ENCODE results near the gene MTUS2. TPM values are rescaled to one million over a fixed set of nuclear protein-coding genes. Genes with fewer than 3 reads are reported as not detected.

MTUS2 gene
- total RNA-seq, 1 donor from 2014 or later, result not detected

GRCh38 chr13:29038700-29039099 lies 218.6 kb downstream of the MTUS2 start:
- DNase-seq, result no peak

GRCh38 chr13:29039212-29039611 lies 219.1 kb downstream of the MTUS2 start:
- no peak for DNase-seq

- DNase-seq, result no peak
These were observed 226.4 kb downstream of the MTUS2 start for GRCh38 chr13:29046588-29046987.

- no peak for DNase-seq
These were observed 229.4 kb downstream of the MTUS2 start for GRCh38 chr13:29049524-29049923.

GRCh38 chr13:29050719-29051118 lies 230.6 kb downstream of the MTUS2 start:
- no peak for DNase-seq

- no peak for DNase-seq
These were observed 239.7 kb downstream of the MTUS2 start for GRCh38 chr13:29059800-29060199.

GRCh38 chr13:29065142-29065541 lies 245.0 kb downstream of the MTUS2 start:
- no peak for DNase-seq

GRCh38 chr13:29067306-29067945 lies 247.3 kb downstream of the MTUS2 start:
- DNase-seq, result no peak

- no peak for DNase-seq
These were observed 253.6 kb downstream of the MTUS2 start for GRCh38 chr13:29073755-29074154.

GRCh38 chr13:29077051-29077813 lies 257.1 kb downstream of the MTUS2 start:
- no peak for DNase-seq

GRCh38 chr13:29081036-29081435 lies 260.9 kb downstream of the MTUS2 start:
- DNase-seq, result no peak

- DNase-seq, result no peak
These were observed 261.7 kb downstream of the MTUS2 start for GRCh38 chr13:29081697-29082440.

- DNase-seq, result no peak
These were observed 279.8 kb downstream of the MTUS2 start for GRCh38 chr13:29099781-29100406.

GRCh38 chr13:29100758-29101157 lies 280.6 kb downstream of the MTUS2 start:
- DNase-seq, result no peak

- DNase-seq, result no peak
These were observed 281.3 kb downstream of the MTUS2 start for GRCh38 chr13:29101409-29101808.

- no peak for DNase-seq
These were observed 281.8 kb downstream of the MTUS2 start for GRCh38 chr13:29101905-29102304.

GRCh38 chr13:29103065-29103800 lies 283.1 kb downstream of the MTUS2 start:
- DNase-seq, result no peak

GRCh38 chr13:29104461-29104860 lies 284.3 kb downstream of the MTUS2 start:
- no peak for DNase-seq

- DNase-seq, result no peak
These were observed 285.6 kb downstream of the MTUS2 start for GRCh38 chr13:29105779-29106178.

- DNase-seq, result no peak
These were observed 286.5 kb downstream of the MTUS2 start for GRCh38 chr13:29106651-29107050.

- DNase-seq, result no peak
These were observed 288.1 kb downstream of the MTUS2 start for GRCh38 chr13:29108068-29108786.

GRCh38 chr13:29109987-29110386 lies 289.8 kb downstream of the MTUS2 start:
- no peak for DNase-seq

Measured in dermis blood vessel endothelial cell (primary cell).